ENCODE results near the gene KAT6B.
"Not testable (repeated sequence)": the region's sequence is repeated elsewhere in the genome, so short reads cannot be mapped to it uniquely, and the experiment has no call there.

Gene KAT6B

GRCh38 chr10:74891053-74891452, 64.7 kb downstream of the KAT6B start:
- no peak for DNase-seq (ENCODE audit: low read depth)

- no peak for DNase-seq (ENCODE audit: low read depth)
Observed at GRCh38 chr10:74892839-74893238, 66.4 kb downstream of the KAT6B start.

- DNase-seq (ENCODE audit: low read depth), result not testable (repeated sequence)
Observed at GRCh38 chr10:74893329-74893728, 66.9 kb downstream of the KAT6B start.

- DNase-seq (ENCODE audit: low read depth), result no peak
Observed at GRCh38 chr10:74896788-74897527, 70.6 kb downstream of the KAT6B start.

- no peak for DNase-seq (ENCODE audit: low read depth)
Observed at GRCh38 chr10:74898201-74898976, 72.0 kb downstream of the KAT6B start.

- DNase-seq (ENCODE audit: low read depth), result no peak
Observed at GRCh38 chr10:74900297-74900696, 73.9 kb downstream of the KAT6B start.

GRCh38 chr10:74901301-74901700, 74.9 kb downstream of the KAT6B start:
- DNase-seq (ENCODE audit: low read depth), result no peak

- DNase-seq (ENCODE audit: low read depth), result no peak
Observed at GRCh38 chr10:74901867-74902450, 75.6 kb downstream of the KAT6B start.

- DNase-seq (ENCODE audit: low read depth), result no peak
Observed at GRCh38 chr10:74903491-74903890, 77.1 kb downstream of the KAT6B start.

GRCh38 chr10:74906611-74907198, 80.3 kb downstream of the KAT6B start:
- no peak for DNase-seq (ENCODE audit: low read depth)

- no peak for DNase-seq (ENCODE audit: low read depth)
Observed at GRCh38 chr10:74909670-74910069, 83.3 kb downstream of the KAT6B start.

GRCh38 chr10:74910241-74910975, 84.0 kb downstream of the KAT6B start:
- no peak for DNase-seq (ENCODE audit: low read depth)

- no peak for DNase-seq (ENCODE audit: low read depth)
Observed at GRCh38 chr10:74910976-74911350, 84.6 kb downstream of the KAT6B start.

GRCh38 chr10:74912182-74912581, 85.8 kb downstream of the KAT6B start:
- DNase-seq (ENCODE audit: low read depth), result no peak

- no peak for DNase-seq (ENCODE audit: low read depth)
Observed at GRCh38 chr10:74912682-74913081, 86.3 kb downstream of the KAT6B start.

GRCh38 chr10:74913377-74913979, 87.1 kb downstream of the KAT6B start:
- DNase-seq (ENCODE audit: low read depth), result no peak

GRCh38 chr10:74916283-74916682, 89.9 kb downstream of the KAT6B start:
- DNase-seq (ENCODE audit: low read depth), result no peak

- DNase-seq (ENCODE audit: low read depth), result no peak
Observed at GRCh38 chr10:74917481-74918077, 91.2 kb downstream of the KAT6B start.

GRCh38 chr10:74919671-74920070, 93.3 kb downstream of the KAT6B start:
- DNase-seq (ENCODE audit: low read depth), result no peak

GRCh38 chr10:74921070-74921469, 94.7 kb downstream of the KAT6B start:
- not testable (repeated sequence) for DNase-seq (ENCODE audit: low read depth)

- no peak for DNase-seq (ENCODE audit: low read depth)
Observed at GRCh38 chr10:74921744-74922143, 95.3 kb downstream of the KAT6B start.
